Ovary (tissue), 3 donors: Measurements from ENCODE around the gene HSPB7.

Source experiments
- EP300 ChIP-seq: sonication (generic); formaldehyde crosslinking; IDR thresholded peaks from one replicate; pipeline ENCODE4 v1.6.1; 2017; ENCODE audit warnings: antibody characterized with exemption
- TF ChIP-seq, protein P1 (sequence below), 3 donors: fragments of 450-650 bp in 2 of 3; fragments of 200-600 bp in 1 of 3; IDR thresholded peaks; one replicate each; pipeline versions ENCODE4 v1.5.1 to v1.8.0; 2016 to 2022; ENCODE audit warnings: antibody characterized with exemption in 3 of 3, mild to moderate bottlenecking in 1 of 3
- donor health status: DM: no; HTN: no; CAD: no.

DNA sequence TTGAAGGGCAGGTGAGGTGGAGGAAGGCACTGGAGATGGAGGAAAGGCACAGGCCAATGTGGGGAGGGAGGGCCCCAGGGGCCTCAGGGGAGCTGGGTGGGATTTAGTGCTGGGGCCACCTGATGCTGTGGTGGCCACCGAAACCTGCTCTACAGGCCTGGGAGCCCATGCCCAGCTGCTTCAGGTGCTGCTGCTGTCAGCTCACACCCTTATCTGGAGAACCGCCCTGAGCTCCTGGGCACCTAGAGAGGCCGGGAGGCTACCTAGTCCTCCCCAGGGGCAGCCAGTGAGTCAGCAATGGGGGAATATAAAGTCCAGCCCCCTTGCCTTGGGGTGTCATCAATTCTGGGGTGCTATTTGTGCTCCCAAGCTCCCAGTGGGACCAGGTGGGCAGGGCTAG, 43.4 kb upstream of the HSPB7 start:
- TF ChIP-seq, protein P1, sequence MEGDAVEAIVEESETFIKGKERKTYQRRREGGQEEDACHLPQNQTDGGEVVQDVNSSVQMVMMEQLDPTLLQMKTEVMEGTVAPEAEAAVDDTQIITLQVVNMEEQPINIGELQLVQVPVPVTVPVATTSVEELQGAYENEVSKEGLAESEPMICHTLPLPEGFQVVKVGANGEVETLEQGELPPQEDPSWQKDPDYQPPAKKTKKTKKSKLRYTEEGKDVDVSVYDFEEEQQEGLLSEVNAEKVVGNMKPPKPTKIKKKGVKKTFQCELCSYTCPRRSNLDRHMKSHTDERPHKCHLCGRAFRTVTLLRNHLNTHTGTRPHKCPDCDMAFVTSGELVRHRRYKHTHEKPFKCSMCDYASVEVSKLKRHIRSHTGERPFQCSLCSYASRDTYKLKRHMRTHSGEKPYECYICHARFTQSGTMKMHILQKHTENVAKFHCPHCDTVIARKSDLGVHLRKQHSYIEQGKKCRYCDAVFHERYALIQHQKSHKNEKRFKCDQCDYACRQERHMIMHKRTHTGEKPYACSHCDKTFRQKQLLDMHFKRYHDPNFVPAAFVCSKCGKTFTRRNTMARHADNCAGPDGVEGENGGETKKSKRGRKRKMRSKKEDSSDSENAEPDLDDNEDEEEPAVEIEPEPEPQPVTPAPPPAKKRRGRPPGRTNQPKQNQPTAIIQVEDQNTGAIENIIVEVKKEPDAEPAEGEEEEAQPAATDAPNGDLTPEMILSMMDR (IDR thresholded peaks at IDR 0.05): no peak
- TF ChIP-seq EP300: no peak
